HepG2 (cell line): ENCODE measurements around the gene GDNF. TPM values are rescaled to one million over a fixed set of nuclear protein-coding genes. Genes with fewer than 3 reads are reported as not detected.
A peak's percentile ranks its signal among the peaks of the same experiment; 100 is the strongest.

ENCODE experiments used
- AGO1 ChIP-seq: fragments of 200-400 bp; formaldehyde crosslinking; IDR thresholded peaks from 2 replicates; pipeline ENCODE4 v1.6.1; 2017; ENCODE audit warnings: mild to moderate bottlenecking, low read depth, low read length, moderate library complexity; ENCODE audit not compliant: poor library complexity, severe bottlenecking
- HMG20A ChIP-seq: IDR thresholded peaks from 2 replicates; pipeline ENCODE4 v1.6.1; 2016; ENCODE audit warnings: borderline replicate concordance
- KDM5B ChIP-seq: sonication (generic); formaldehyde crosslinking; IDR thresholded peaks from 2 replicates; pipeline ENCODE4 v1.4.0; 2020; ENCODE audit warnings: missing genetic modification reagents, mild to moderate bottlenecking, borderline replicate concordance
- POLR2A ChIP-seq, 2 experiments: IDR thresholded peaks; 2 replicates each; pipeline ENCODE4 v1.6.1; 2011; ENCODE audit warnings: low read depth in 2 of 2, low read length in 2 of 2, mild to moderate bottlenecking in 1 of 2, moderate library complexity in 1 of 2; ENCODE audit not compliant: insufficient read depth in 1 of 2
- RNF2 ChIP-seq: fragments of 450-650 bp; conservative IDR thresholded peaks from 2 replicates; pipeline ENCODE4 v1.6.1; 2016; ENCODE audit warnings: low read depth
- SALL1 ChIP-seq: sonication (generic); formaldehyde crosslinking; IDR thresholded peaks from 2 replicates; pipeline ENCODE4 v1.8.0; 2022; ENCODE audit warnings: mild to moderate bottlenecking, missing genetic modification reagents
- SP140L ChIP-seq: sonication (generic); formaldehyde crosslinking; IDR thresholded peaks from 2 replicates; pipeline ENCODE4 v1.4.0; 2020; ENCODE audit warnings: missing genetic modification reagents, borderline replicate concordance
- STAG1 ChIP-seq: sonication (generic); formaldehyde crosslinking; IDR thresholded peaks from 2 replicates; pipeline ENCODE4 v1.4.0; 2020; ENCODE audit warnings: missing genetic modification reagents
- YEATS2 ChIP-seq: sonication (generic); formaldehyde crosslinking; IDR thresholded peaks from 2 replicates; pipeline ENCODE4 v1.4.0; 2020; ENCODE audit warnings: missing genetic modification reagents, borderline replicate concordance
- ZBTB42 ChIP-seq: sonication (generic); formaldehyde crosslinking; IDR thresholded peaks from 2 replicates; pipeline ENCODE4 v1.5.0; 2020; ENCODE audit warnings: mild to moderate bottlenecking, missing genetic modification reagents
- ZFP36L1 ChIP-seq: sonication (generic); formaldehyde crosslinking; IDR thresholded peaks from 2 replicates; pipeline ENCODE4 v1.8.0; 2022; ENCODE audit warnings: mild to moderate bottlenecking, missing genetic modification reagents, moderate library complexity
- ZNF331 ChIP-seq: sonication (generic); formaldehyde crosslinking; IDR thresholded peaks from 2 replicates; pipeline ENCODE4 v1.4.0; 2020; ENCODE audit warnings: missing genetic modification reagents
- ZNF44 ChIP-seq: sonication (generic); formaldehyde crosslinking; IDR thresholded peaks from 2 replicates; pipeline ENCODE4 v1.5.1; 2020; ENCODE audit warnings: mild to moderate bottlenecking, missing genetic modification reagents
- ZNF460 ChIP-seq: sonication (generic); formaldehyde crosslinking; IDR thresholded peaks from 2 replicates; pipeline ENCODE4 v1.5.1; 2020; ENCODE audit warnings: missing genetic modification reagents, mild to moderate bottlenecking, borderline replicate concordance
- ZNF557 ChIP-seq: sonication (generic); formaldehyde crosslinking; IDR thresholded peaks from 2 replicates; pipeline ENCODE4 v1.4.0; 2020; ENCODE audit warnings: missing genetic modification reagents
- ZNF709 ChIP-seq: sonication (generic); formaldehyde crosslinking; IDR thresholded peaks from 2 replicates; pipeline ENCODE4 v1.5.0; 2020; ENCODE audit warnings: mild to moderate bottlenecking, missing genetic modification reagents
- ZNF776 ChIP-seq: sonication (generic); formaldehyde crosslinking; IDR thresholded peaks from 2 replicates; pipeline ENCODE4 v1.4.0; 2020; ENCODE audit warnings: mild to moderate bottlenecking, missing genetic modification reagents
- ZNF781 ChIP-seq: sonication (generic); formaldehyde crosslinking; IDR thresholded peaks from 2 replicates; pipeline ENCODE4 v1.5.1; 2020; ENCODE audit warnings: borderline replicate concordance, mild to moderate bottlenecking, missing genetic modification reagents; ENCODE audit errors: not compliant biosample characterization
- polyA plus RNA-seq, 8 experiments: library from polyadenylated mRNA; depleted of rRNA in 3 of 8; stranded (reverse) in 7 of 8; unstranded in 1 of 8; fragments of >200 nt; fragmentation: Illumina TruSeq in 4 of 8; extraction: Trizol in 4 of 8; gene quantifications; 2 replicates each; pipeline versions ENCODE4 v1.2.1 to v1.2.3, GENCODE V29; 2011 to 2016; ENCODE audit warnings: low read depth in 4 of 8, missing spikeins in 1 of 8, mixed read lengths in 1 of 8; ENCODE audit not compliant: insufficient read depth in 1 of 8
- total RNA-seq, 5 experiments: library from RNA; depleted of rRNA; stranded (reverse); fragments of >200 nt; fragmentation: Illumina TruSeq; extraction: Trizol; gene quantifications; 2 replicates each; pipeline ENCODE4 v1.2.3, GENCODE V29; 2016; ENCODE audit warnings: low read depth in 1 of 5
- TF ChIP-seq, protein P1 (sequence below): sonication (generic); formaldehyde crosslinking; IDR thresholded peaks from 2 replicates; pipeline ENCODE4 v1.5.0; 2020; ENCODE audit warnings: missing genetic modification reagents
- TF ChIP-seq, protein P2 (sequence below): IDR thresholded peaks from 2 replicates; pipeline ENCODE4 v1.6.1; 2016; ENCODE audit warnings: mild to moderate bottlenecking
- TF ChIP-seq, protein P3 (sequence below): sonication (generic); formaldehyde crosslinking; IDR thresholded peaks from 2 replicates; pipeline ENCODE4 v1.4.0; 2020; ENCODE audit warnings: missing genetic modification reagents, borderline replicate concordance
- TF ChIP-seq, protein P4 (sequence below): sonication (generic); formaldehyde crosslinking; IDR thresholded peaks from 2 replicates; pipeline ENCODE4 v1.4.0; 2020; ENCODE audit warnings: missing genetic modification reagents

GDNF gene
- total and polyA plus RNA-seq, 2 of the 13 experiments (the other 11 are each of a cell fraction or from before 2014, with no cell fraction given): 0.24 to 0.46 TPM

DNA sequence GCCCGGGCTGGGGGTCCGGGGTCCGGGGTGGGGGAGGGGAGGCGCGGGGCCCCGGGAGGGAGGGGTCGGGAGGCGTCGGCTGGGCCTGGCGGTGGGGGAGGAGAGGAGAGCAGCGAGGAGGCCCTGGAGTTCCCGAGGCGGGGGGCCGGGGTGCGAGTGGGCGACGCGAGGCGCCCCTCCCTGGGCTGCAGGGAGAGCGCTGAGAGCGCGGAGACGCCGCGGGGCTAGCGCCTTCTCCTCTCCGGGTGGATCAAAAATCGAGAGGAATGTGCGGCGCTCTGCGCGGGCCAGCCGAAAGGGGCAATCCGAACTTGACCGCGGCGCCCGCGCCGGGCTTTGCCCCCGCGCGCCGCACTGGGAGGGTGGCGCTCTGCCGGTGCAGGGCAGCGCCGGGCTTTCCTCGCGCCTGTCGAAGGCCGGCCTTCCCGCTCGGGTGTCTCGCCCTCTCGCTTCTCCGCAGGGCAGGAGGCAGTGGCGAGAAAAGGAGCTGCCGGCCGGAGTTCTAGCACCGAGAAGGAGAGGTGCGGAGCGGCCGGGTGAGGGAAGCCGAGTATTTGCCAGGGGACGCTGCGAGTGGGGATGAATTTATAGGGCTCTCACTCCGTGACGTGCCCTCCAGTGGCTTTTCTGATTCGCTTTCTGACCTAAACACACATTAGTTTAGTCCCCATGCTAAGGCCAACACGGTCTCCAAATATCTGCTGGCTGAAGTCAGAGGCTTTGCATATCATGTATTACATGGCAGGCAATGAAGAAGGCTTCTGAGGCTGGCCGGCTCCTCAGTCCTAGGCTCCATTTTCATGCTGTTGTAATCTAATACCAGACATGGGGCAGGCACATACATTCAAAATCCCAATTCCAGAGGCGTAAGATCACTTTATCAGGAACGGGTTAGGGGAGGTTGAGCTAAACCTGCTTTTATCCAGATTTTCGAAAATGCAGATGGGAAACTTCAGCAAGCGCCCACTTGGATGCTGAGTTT is 503 bp upstream of the GDNF start (continued):
- TF ChIP-seq, protein P1, sequence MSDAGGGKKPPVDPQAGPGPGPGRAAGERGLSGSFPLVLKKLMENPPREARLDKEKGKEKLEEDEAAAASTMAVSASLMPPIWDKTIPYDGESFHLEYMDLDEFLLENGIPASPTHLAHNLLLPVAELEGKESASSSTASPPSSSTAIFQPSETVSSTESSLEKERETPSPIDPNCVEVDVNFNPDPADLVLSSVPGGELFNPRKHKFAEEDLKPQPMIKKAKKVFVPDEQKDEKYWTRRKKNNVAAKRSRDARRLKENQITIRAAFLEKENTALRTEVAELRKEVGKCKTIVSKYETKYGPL (CRISPR knock-in tag): peak; percentile 50; the same call in 1 of the 2 replicates
- TF ChIP-seq YEATS2 (CRISPR knock-in tag): 0 out of 2 replicates have a peak, but pooled peaks have one; percentile 21
- no peak for TF ChIP-seq ZNF460 (CRISPR knock-in tag)
- peak; percentile 51; the same call in 1 of the 2 replicates for TF ChIP-seq ZNF709 (CRISPR knock-in tag)
- TF ChIP-seq STAG1 (CRISPR knock-in tag): peak; percentile 44
- TF ChIP-seq, protein P2, sequence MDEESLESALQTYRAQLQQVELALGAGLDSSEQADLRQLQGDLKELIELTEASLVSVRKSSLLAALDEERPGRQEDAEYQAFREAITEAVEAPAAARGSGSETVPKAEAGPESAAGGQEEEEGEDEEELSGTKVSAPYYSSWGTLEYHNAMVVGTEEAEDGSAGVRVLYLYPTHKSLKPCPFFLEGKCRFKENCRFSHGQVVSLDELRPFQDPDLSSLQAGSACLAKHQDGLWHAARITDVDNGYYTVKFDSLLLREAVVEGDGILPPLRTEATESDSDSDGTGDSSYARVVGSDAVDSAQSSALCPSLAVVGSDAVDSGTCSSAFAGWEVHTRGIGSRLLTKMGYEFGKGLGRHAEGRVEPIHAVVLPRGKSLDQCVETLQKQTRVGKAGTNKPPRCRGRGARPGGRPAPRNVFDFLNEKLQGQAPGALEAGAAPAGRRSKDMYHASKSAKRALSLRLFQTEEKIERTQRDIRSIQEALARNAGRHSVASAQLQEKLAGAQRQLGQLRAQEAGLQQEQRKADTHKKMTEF (CRISPR knock-in tag): peak; percentile 47; the same call in 1 of the 2 replicates
- TF ChIP-seq SALL1 (CRISPR knock-in tag): peak; percentile 73
- TF ChIP-seq ZNF331 (CRISPR knock-in tag): peak; percentile 21
- peak; percentile 76; the same call in 1 of the 2 replicates for TF ChIP-seq ZNF557 (CRISPR knock-in tag)
- 0 out of 2 replicates have a peak, but pooled peaks have one; percentile 43 for TF ChIP-seq ZNF776 (CRISPR knock-in tag)
- TF ChIP-seq RNF2: peak; percentile 57; the same call in 1 of the 2 replicates
- 0 out of 2 replicates have a peak, but pooled peaks have one; percentile 41 for TF ChIP-seq SP140L (CRISPR knock-in tag)
- no peak for TF ChIP-seq ZFP36L1 (CRISPR knock-in tag)
- TF ChIP-seq, protein P3, sequence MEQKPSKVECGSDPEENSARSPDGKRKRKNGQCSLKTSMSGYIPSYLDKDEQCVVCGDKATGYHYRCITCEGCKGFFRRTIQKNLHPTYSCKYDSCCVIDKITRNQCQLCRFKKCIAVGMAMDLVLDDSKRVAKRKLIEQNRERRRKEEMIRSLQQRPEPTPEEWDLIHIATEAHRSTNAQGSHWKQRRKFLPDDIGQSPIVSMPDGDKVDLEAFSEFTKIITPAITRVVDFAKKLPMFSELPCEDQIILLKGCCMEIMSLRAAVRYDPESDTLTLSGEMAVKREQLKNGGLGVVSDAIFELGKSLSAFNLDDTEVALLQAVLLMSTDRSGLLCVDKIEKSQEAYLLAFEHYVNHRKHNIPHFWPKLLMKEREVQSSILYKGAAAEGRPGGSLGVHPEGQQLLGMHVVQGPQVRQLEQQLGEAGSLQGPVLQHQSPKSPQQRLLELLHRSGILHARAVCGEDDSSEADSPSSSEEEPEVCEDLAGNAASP (CRISPR knock-in tag): no peak
- peak; percentile 75; the same call in 1 of the 2 replicates for TF ChIP-seq ZBTB42
- peak; percentile 48 for TF ChIP-seq ZNF781
- TF ChIP-seq HMG20A (CRISPR knock-in tag): no peak
- TF ChIP-seq, protein P4, sequence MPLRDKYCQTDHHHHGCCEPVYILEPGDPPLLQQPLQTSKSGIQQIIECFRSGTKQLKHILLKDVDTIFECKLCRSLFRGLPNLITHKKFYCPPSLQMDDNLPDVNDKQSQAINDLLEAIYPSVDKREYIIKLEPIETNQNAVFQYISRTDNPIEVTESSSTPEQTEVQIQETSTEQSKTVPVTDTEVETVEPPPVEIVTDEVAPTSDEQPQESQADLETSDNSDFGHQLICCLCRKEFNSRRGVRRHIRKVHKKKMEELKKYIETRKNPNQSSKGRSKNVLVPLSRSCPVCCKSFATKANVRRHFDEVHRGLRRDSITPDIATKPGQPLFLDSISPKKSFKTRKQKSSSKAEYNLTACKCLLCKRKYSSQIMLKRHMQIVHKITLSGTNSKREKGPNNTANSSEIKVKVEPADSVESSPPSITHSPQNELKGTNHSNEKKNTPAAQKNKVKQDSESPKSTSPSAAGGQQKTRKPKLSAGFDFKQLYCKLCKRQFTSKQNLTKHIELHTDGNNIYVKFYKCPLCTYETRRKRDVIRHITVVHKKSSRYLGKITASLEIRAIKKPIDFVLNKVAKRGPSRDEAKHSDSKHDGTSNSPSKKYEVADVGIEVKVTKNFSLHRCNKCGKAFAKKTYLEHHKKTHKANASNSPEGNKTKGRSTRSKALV (CRISPR knock-in tag): peak; percentile 94
- TF ChIP-seq POLR2A (IDR thresholded peaks at IDR 0.05; ENCODE audit: insufficient read depth in 1 of 2, low read depth in 2 of 2, low read length in 2 of 2): 0 out of 4 replicates have a peak, but pooled peaks of 1 of the 2 experiments have one; percentile 31
- TF ChIP-seq AGO1: peak; percentile 12
- TF ChIP-seq KDM5B (CRISPR knock-in tag): peak; percentile 72; the same call in 1 of the 2 replicates
- no peak for TF ChIP-seq ZNF44 (CRISPR knock-in tag)
